H9 (cell line): ENCODE data around the gene MED12. TPM values are rescaled to one million over a fixed set of nuclear protein-coding genes. Genes with fewer than 3 reads are reported as not detected.

Source experiments
- DNase-seq: peaks from one replicate; pipeline ENCODE4 v3.0.0-alpha.2; 2017
- H2AFZ ChIP-seq: one replicate; pipeline ENCODE4 v1.6.1; 2013; ENCODE audit warnings: mild to moderate bottlenecking, low read length, control low read depth, moderate library complexity
- H2AK5ac ChIP-seq: 2 replicates; pipeline ENCODE4 v1.6.1; 2013; ENCODE audit warnings: low read length, control low read depth, mixed read lengths; ENCODE audit not compliant: insufficient read length
- H2BK120ac ChIP-seq: one replicate; pipeline ENCODE4 v1.6.1; 2013; ENCODE audit warnings: low read depth, mild to moderate bottlenecking, low read length, control low read depth, inconsistent platforms; ENCODE audit not compliant: poor library complexity, severe bottlenecking
- H2BK12ac ChIP-seq: 2 replicates; pipeline ENCODE4 v1.6.1; 2013; ENCODE audit warnings: low read length, control low read depth, mixed read lengths, low read depth; ENCODE audit not compliant: insufficient read length
- H2BK15ac ChIP-seq: 2 replicates; pipeline ENCODE4 v1.6.1; 2013; ENCODE audit warnings: low read depth, low read length, control low read depth
- H2BK20ac ChIP-seq: one replicate; pipeline ENCODE4 v1.6.1; 2013; ENCODE audit warnings: low read depth, mild to moderate bottlenecking, low read length, control low read depth, inconsistent platforms; ENCODE audit not compliant: poor library complexity, severe bottlenecking
- H2BK5ac ChIP-seq: 2 replicates; pipeline ENCODE4 v1.6.1; 2013; ENCODE audit warnings: low read length, control low read depth, mixed read lengths; ENCODE audit not compliant: insufficient read length
- H3K14ac ChIP-seq: 2 replicates; pipeline ENCODE4 v1.6.1; 2013; ENCODE audit warnings: low read length, control low read depth; ENCODE audit not compliant: insufficient read depth
- H3K18ac ChIP-seq: 2 replicates; pipeline ENCODE4 v1.6.1; 2013; ENCODE audit warnings: low read depth, mild to moderate bottlenecking, mixed read lengths, low read length, control low read depth; ENCODE audit not compliant: insufficient read length
- H3K23ac ChIP-seq: 2 replicates; pipeline ENCODE4 v1.6.1; 2013; ENCODE audit warnings: low read length, control low read depth, mixed read lengths, low read depth; ENCODE audit not compliant: insufficient read length
- H3K23me2 ChIP-seq: 2 replicates; pipeline ENCODE4 v1.6.1; 2013; ENCODE audit warnings: low read depth, mild to moderate bottlenecking, mixed read lengths, low read length, control low read depth; ENCODE audit not compliant: insufficient read length, poor library complexity, severe bottlenecking
- H3K27ac ChIP-seq: 2 replicates; pipeline ENCODE4 v1.5.1; 2013; ENCODE audit warnings: low read length, control low read depth, mixed read lengths, low read depth; ENCODE audit not compliant: insufficient read length
- H3K27me3 ChIP-seq: 2 replicates; pipeline ENCODE4 v1.6.1; 2013; ENCODE audit warnings: low read length, control low read depth, inconsistent platforms; ENCODE audit not compliant: insufficient read depth
- H3K4ac ChIP-seq: 2 replicates; pipeline ENCODE4 v1.6.1; 2013; ENCODE audit warnings: low read depth, mild to moderate bottlenecking, control low read depth, inconsistent platforms, low read length, moderate library complexity
- H3K4me1 ChIP-seq: 2 replicates; pipeline ENCODE4 v1.6.1; 2013; ENCODE audit warnings: low read length, control low read depth, inconsistent platforms; ENCODE audit not compliant: insufficient read depth
- H3K4me2 ChIP-seq: 2 replicates; pipeline ENCODE4 v1.6.1; 2013; ENCODE audit warnings: low read length, control low read depth, mixed read lengths; ENCODE audit not compliant: insufficient read length, insufficient read depth
- H3K56ac ChIP-seq: 2 replicates; pipeline ENCODE4 v1.6.1; 2013; ENCODE audit warnings: low read depth, mild to moderate bottlenecking, mixed read lengths, low read length, control low read depth; ENCODE audit not compliant: insufficient read length
- H3K79me1 ChIP-seq: 2 replicates; pipeline ENCODE4 v1.6.1; 2013; ENCODE audit warnings: low read depth, mild to moderate bottlenecking, moderate library complexity, low read length, control low read depth, inconsistent platforms; ENCODE audit not compliant: insufficient read depth, poor library complexity, severe bottlenecking
- H3K79me2 ChIP-seq: 2 replicates; pipeline ENCODE4 v1.6.1; 2013; ENCODE audit warnings: low read length, control low read depth, inconsistent platforms; ENCODE audit not compliant: insufficient read depth
- H3K9ac ChIP-seq: 2 replicates; pipeline ENCODE4 v1.6.1; 2013; ENCODE audit warnings: low read length, control low read depth, mixed read lengths; ENCODE audit not compliant: insufficient read length; ENCODE audit errors: extremely low read depth
- H3K9me3 ChIP-seq: one replicate; pipeline ENCODE4 v1.6.1; 2013; ENCODE audit warnings: low read depth, low read length, inconsistent platforms; ENCODE audit not compliant: control insufficient read depth
- H3T11ph ChIP-seq: one replicate; pipeline ENCODE4 v1.6.1; 2013; ENCODE audit warnings: mild to moderate bottlenecking, low read length, control low read depth, inconsistent platforms
- H4K20me1 ChIP-seq: one replicate; pipeline ENCODE4 v1.6.1; 2013; ENCODE audit not compliant: control insufficient read depth, insufficient read length, insufficient read depth
- H4K5ac ChIP-seq: 2 replicates; pipeline ENCODE4 v1.6.1; 2013; ENCODE audit warnings: low read depth, mild to moderate bottlenecking, mixed read lengths, low read length, control low read depth; ENCODE audit not compliant: insufficient read length
- H4K8ac ChIP-seq: replicated peaks from 2 replicates; pipeline ENCODE4 v1.6.1; 2013; ENCODE audit warnings: low read length, control low read depth, mixed read lengths, low read depth; ENCODE audit not compliant: insufficient read length
- H4K91ac ChIP-seq: 2 replicates; pipeline ENCODE4 v1.6.1; 2013; ENCODE audit warnings: low read depth, mild to moderate bottlenecking, moderate library complexity, mixed read lengths, low read length, control low read depth; ENCODE audit not compliant: insufficient read length
- H3K27ac Mint-ChIP-seq, 3 experiments: 2 replicates in 2 of 3; 3 replicates in 1 of 3; pipeline ENCODE4 v1.8.0; 2020 to 2021; ENCODE audit warnings: mixed read lengths in 3 of 3, mild to moderate bottlenecking in 1 of 3, moderate library complexity in 1 of 3
- H3K27me3 Mint-ChIP-seq: 2 replicates; pipeline ENCODE4 v1.8.0; 2021; ENCODE audit warnings: low read depth, mild to moderate bottlenecking, moderate library complexity, mixed read lengths
- H3K36me3 Mint-ChIP-seq, 3 experiments: 2 replicates in 2 of 3; 3 replicates in 1 of 3; pipeline ENCODE4 v1.8.0; 2020 to 2021; ENCODE audit warnings: low read depth in 3 of 3, mixed read lengths in 3 of 3; ENCODE audit not compliant: insufficient read depth in 1 of 3
- H3K4me1 Mint-ChIP-seq, 2 experiments: 2 replicates each; pipeline ENCODE4 v1.8.0; 2020; ENCODE audit warnings: mixed read lengths in 2 of 2
- H3K4me3 Mint-ChIP-seq, 2 experiments: 2 replicates in 1 of 2; 3 replicates in 1 of 2; pipeline ENCODE4 v1.8.0; 2020 to 2021; ENCODE audit warnings: mild to moderate bottlenecking in 2 of 2, mixed read lengths in 2 of 2, moderate library complexity in 1 of 2
- H3K9me3 Mint-ChIP-seq, 2 experiments: 2 replicates in 1 of 2; 3 replicates in 1 of 2; pipeline ENCODE4 v1.8.0; 2020; ENCODE audit warnings: mild to moderate bottlenecking in 2 of 2, mixed read lengths in 2 of 2, moderate library complexity in 1 of 2
- WGBS: extraction: QIAGEN DNeasy Blood & Tissue Kit; methylation state at CpG from one replicate; pipeline ENCODE4 v1.1.7; 2013; ENCODE audit warnings: missing lambda C conversion rate, low lambda C conversion rate, mixed read lengths; ENCODE audit not compliant: insufficient read length; ENCODE audit errors: extremely low coverage; 5-methylcytosine and 5-hydroxymethylcytosine counted together
- total RNA-seq: library from RNA; stranded (reverse); gene quantifications from 2 replicates; pipeline ENCODE4 v1.2.1, GENCODE V29; 2021
- TF ChIP-seq, protein P1 (sequence below): fragments of 200-600 bp; sonication (generic); conservative IDR thresholded peaks from 3 replicates; pipeline ENCODE4 v1.8.0; 2021; ENCODE audit warnings: antibody characterized with exemption, mild to moderate bottlenecking

MED12 gene
- total RNA-seq, 1 experiment from 2014 or later, result 33.0 TPM

DNA sequence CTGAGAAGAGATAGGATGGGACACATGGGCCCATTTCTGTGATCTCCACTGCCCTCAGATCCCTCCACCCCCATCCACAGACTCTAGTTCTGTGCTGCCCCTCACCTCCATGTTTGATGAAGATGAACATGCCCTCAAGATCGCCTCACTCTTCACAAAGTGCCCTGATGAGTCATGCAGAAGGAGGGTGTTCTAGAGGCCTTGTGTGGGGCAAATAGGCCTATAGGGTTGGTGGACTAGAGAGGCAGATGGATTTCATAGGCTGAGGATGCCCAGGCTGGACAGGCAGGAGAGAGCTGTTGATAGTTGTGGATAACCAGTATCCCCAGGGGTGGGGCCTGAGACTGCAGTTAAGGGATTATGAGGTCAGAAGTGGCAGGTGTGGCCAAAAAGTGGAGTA lies 12.0 kb upstream of the MED12 start, which contains the start of gene CXorf65:
TSS of gene CXorf65 (minus strand) at position 314 of the 400 bp plus-strand sequence. CDS start at position 130, 184 bp downstream.
- Histone ChIP-seq H3K4me1 (peaks cover 5% of the 10 kb centered on the region; the same call in 1 of the 2 replicates), H3K79me2 (no peaks in the 10 kb centered on the region), H3K14ac (no peak within 1 kb of the TSS), H3K56ac (no peak within 1 kb of the TSS), H3K9ac (no peak within 1 kb of the TSS), H3K4me2 (no peak within 1 kb of the TSS), H2AFZ (no peak within 1 kb of the TSS), H3K23me2 (no peaks in the 10 kb centered on the region), H3K9me3 (peaks cover 12% of the 10 kb centered on the region), H4K8ac (no peak within 1 kb of the TSS), H2BK20ac (no peak within 1 kb of the TSS), H2BK120ac (no peak within 1 kb of the TSS), H3K79me1 (no peaks in the 10 kb centered on the region), H3K18ac (no peak within 1 kb of the TSS), H4K91ac (no peak within 1 kb of the TSS), H4K20me1 (no peaks in the 10 kb centered on the region), H4K5ac (no peak within 1 kb of the TSS), H3K27ac (no peak within 1 kb of the TSS), H2BK5ac (no peak within 1 kb of the TSS), H3K27me3 (no peaks in the 10 kb centered on the region), H2BK12ac (no peak within 1 kb of the TSS), H3K4ac (no peak within 1 kb of the TSS), H3K23ac (no peak within 1 kb of the TSS), H2AK5ac (no peak within 1 kb of the TSS), H3T11ph (no peak within 1 kb of the TSS), H2BK15ac (no peak within 1 kb of the TSS)
- WGBS, result no CpG with 5 or more reads among the region's 1 CpG
- Mint-ChIP-seq H3K27ac (no peak within 1 kb of the TSS; a peak in 1 of 7 replicates), H3K9me3 (peaks cover 78 to 85% of the 10 kb centered on the region in 2 experiments), H3K4me3 (no peak within 1 kb of the TSS; a peak in 1 of 5 replicates), H3K36me3 (peaks cover 2 to 11% (median 8%) of the 10 kb centered on the region in 3 experiments; a peak in 5 of 7 replicates), H3K27me3 (peaks cover 53% of the 10 kb centered on the region), H3K4me1 (peaks cover 25 to 43% of the 10 kb centered on the region in 2 experiments)
- no peak for DNase-seq
- TF ChIP-seq, protein P1, sequence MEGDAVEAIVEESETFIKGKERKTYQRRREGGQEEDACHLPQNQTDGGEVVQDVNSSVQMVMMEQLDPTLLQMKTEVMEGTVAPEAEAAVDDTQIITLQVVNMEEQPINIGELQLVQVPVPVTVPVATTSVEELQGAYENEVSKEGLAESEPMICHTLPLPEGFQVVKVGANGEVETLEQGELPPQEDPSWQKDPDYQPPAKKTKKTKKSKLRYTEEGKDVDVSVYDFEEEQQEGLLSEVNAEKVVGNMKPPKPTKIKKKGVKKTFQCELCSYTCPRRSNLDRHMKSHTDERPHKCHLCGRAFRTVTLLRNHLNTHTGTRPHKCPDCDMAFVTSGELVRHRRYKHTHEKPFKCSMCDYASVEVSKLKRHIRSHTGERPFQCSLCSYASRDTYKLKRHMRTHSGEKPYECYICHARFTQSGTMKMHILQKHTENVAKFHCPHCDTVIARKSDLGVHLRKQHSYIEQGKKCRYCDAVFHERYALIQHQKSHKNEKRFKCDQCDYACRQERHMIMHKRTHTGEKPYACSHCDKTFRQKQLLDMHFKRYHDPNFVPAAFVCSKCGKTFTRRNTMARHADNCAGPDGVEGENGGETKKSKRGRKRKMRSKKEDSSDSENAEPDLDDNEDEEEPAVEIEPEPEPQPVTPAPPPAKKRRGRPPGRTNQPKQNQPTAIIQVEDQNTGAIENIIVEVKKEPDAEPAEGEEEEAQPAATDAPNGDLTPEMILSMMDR, result no peak
